GM12878 (cell line): ENCODE results near the gene RIC1.

Experiments
- CHD2 ChIP-seq: IDR thresholded peaks from 2 replicates; pipeline ENCODE4 v1.6.1; 2011; ENCODE audit warnings: low read depth, low read length, improper control_type of control experiment, borderline replicate concordance
- SP1 ChIP-seq: IDR thresholded peaks from one replicate; pipeline ENCODE4 v1.6.1; 2011; ENCODE audit warnings: low read depth, low read length
- TF ChIP-seq, protein P1 (sequence below): IDR thresholded peaks from 2 replicates; pipeline ENCODE4 v1.6.1; 2012; ENCODE audit warnings: low read depth, low read length, improper control_type of control experiment

DNA sequence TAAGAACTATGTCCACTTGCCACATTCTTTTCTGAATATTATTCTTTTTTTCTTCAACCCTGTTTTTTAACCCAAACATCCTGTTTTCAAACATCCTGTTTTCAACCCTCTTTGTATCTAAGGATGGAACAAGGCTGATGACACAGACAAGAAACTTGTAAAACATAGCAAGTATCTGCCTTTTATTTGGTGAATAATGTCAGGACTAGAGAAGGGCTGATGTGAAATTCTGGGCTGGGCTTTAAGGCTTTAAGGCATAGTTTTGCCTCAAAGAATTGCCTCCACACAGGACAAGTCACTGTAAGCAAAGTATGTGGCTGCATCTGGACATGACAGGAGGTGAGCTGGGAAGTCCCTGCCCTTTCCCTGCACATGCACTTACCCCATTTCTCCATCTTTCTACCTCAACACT, 42.5 kb upstream of the RIC1 start:
- TF ChIP-seq SP1 (no peak), CHD2 (no peak)
- TF ChIP-seq, protein P1, sequence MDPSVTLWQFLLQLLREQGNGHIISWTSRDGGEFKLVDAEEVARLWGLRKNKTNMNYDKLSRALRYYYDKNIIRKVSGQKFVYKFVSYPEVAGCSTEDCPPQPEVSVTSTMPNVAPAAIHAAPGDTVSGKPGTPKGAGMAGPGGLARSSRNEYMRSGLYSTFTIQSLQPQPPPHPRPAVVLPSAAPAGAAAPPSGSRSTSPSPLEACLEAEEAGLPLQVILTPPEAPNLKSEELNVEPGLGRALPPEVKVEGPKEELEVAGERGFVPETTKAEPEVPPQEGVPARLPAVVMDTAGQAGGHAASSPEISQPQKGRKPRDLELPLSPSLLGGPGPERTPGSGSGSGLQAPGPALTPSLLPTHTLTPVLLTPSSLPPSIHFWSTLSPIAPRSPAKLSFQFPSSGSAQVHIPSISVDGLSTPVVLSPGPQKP, result no peak
